SK-N-MC (cell line): Measurements from ENCODE around the gene AFAP1.
"Not testable (repeated sequence)": the region's sequence is repeated elsewhere in the genome, so short reads cannot be mapped to it uniquely, and the experiment has no call there.

ENCODE experiments used
- EZH2 ChIP-seq: fragments of 200-600 bp; sonication (generic); IDR thresholded peaks from one replicate; pipeline ENCODE4 v1.6.1; 2017; ENCODE audit warnings: antibody characterized with exemption
- POLR2AphosphoS5 ChIP-seq: IDR thresholded peaks from 2 replicates; pipeline ENCODE4 v1.6.1; 2012; ENCODE audit warnings: mild to moderate bottlenecking, low read depth, low read length, borderline replicate concordance

DNA sequence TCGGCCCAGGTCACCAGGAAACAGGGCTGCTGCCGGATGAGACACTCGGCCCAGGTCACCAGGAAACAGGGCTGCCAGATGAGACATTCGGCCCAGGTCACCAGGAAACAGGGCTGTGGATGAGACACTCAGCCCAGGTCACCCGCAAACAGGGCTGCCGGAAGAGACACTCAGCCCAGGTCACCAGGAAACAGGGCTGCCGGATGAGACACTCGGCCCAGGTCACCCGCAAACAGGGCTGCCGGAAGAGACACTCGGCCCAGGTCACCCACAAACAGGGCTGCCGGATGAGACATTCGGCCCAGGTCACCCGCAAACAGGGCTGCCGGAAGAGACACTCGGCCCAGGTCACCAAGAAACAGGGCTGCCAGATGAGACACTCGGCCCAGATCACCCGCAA is 21.5 kb downstream of the AFAP1 start:
- not testable (repeated sequence) for TF ChIP-seq POLR2AphosphoS5, EZH2
